Fibroblast of mammary gland (primary cell): ENCODE measurements around the gene P2RX2.

Source experiments
- DNase-seq: peaks from one replicate; pipeline ENCODE4 v3.0.0-alpha.2; 2010; ENCODE audit warnings: low read depth
- H3K4me3 ChIP-seq: 2 replicates; pipeline ENCODE4 v1.5.1; 2011; ENCODE audit warnings: low read depth, mild to moderate bottlenecking, low read length, moderate library complexity; ENCODE audit not compliant: control insufficient read depth
- CTCF ChIP-seq: conservative IDR thresholded peaks from 2 replicates; pipeline ENCODE4 v1.5.1; 2011; ENCODE audit warnings: low read depth, low read length, inconsistent platforms; ENCODE audit not compliant: control insufficient read depth, insufficient read depth

Gene P2RX2

GRCh38 chr12:132587781-132588180 is 30.8 kb upstream of the P2RX2 start:
- H3K4me3 ChIP-seq: no peak overlapping the region
- TF ChIP-seq CTCF: no peak
- DNase-seq: no peak

GRCh38 chr12:132588319-132588718 is 30.3 kb upstream of the P2RX2 start:
- no peak overlapping the region for H3K4me3 ChIP-seq
- TF ChIP-seq CTCF: no peak

GRCh38 chr12:132588821-132589669 is 29.5 kb upstream of the P2RX2 start:
- H3K4me3 ChIP-seq: no peak overlapping the region
- DNase-seq: no peak
- no peak for TF ChIP-seq CTCF

More at GRCh38 chr12:132588319-132588718, 30.3 kb upstream of the P2RX2 start:
- DNase-seq: no peak

- TF ChIP-seq CTCF: no peak
- H3K4me3 ChIP-seq: no peak overlapping the region
- no peak for DNase-seq
These were observed 27.3 kb upstream of the P2RX2 start for GRCh38 chr12:132591107-132591935.

GRCh38 chr12:132592282-132592970 is 26.1 kb upstream of the P2RX2 start:
- no peak overlapping the region for H3K4me3 ChIP-seq
- TF ChIP-seq CTCF: no peak
- DNase-seq: no peak

- no peak for DNase-seq
- no peak overlapping the region for H3K4me3 ChIP-seq
- no peak for TF ChIP-seq CTCF
These were observed 25.5 kb upstream of the P2RX2 start for GRCh38 chr12:132593071-132593470.
